ENCODE measurements around the gene PRR30.

Gene PRR30

DNA sequence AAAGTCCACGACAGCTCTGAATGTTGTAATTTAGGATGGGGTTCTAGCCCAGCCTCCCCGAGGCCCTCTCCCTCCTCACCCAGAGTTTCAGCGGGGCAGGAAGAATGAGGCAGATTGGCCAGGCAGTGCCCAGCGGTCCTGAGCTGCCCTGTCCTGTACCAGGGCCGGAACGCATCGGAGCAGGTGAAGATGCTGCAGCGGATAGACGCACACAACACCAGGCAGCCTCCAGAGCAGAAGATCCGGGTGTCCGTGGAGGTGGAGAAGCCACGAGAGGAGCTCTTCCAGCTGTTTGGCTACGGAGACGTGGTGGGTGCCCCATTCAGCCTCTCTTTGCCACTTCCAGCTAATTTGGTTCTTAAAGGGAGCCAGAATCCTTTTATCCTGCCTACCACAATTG, 41.9 kb downstream of the PRR30 start:
- DNase-seq (ENCODE audit: low read depth in 2 of 2): no peak

DNA sequence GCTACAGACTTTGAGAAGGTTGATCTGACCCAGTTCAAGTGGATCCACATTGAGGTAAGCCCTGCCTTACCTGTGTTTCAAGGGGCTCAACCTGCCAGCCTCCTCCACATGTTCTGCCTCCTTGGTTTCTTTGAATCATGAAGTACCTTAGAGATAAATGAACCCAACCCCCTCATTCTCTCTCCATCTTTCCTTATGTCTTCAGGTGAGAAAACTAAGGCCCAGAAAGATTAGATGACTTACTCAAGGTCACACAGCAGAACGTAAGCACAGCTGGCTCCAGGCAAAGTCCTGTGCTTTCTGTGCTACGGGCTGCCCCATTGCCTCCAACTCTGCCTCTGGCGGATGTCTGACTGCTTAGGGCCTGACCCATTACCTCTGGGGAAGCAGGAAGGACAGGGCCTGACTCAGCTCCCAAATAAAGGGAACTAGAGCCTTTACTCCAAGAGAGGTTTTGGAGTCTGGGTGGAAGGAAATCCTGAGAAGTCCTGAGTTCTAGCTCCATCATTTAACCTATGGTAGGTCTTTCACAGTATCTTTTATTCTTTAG, 42.4 kb downstream of the PRR30 start:
- DNase-seq (ENCODE audit: low read depth in 2 of 2): no peak

- DNase-seq (ENCODE audit: low read depth in 2 of 2): no peak
Measured at GRCh38 chr2:27095745-27096651, 43.2 kb downstream of the PRR30 start.

GRCh38 chr2:27095427-27095744, 43.8 kb downstream of the PRR30 start:
- DNase-seq (ENCODE audit: low read depth in 2 of 2): no peak

DNA sequence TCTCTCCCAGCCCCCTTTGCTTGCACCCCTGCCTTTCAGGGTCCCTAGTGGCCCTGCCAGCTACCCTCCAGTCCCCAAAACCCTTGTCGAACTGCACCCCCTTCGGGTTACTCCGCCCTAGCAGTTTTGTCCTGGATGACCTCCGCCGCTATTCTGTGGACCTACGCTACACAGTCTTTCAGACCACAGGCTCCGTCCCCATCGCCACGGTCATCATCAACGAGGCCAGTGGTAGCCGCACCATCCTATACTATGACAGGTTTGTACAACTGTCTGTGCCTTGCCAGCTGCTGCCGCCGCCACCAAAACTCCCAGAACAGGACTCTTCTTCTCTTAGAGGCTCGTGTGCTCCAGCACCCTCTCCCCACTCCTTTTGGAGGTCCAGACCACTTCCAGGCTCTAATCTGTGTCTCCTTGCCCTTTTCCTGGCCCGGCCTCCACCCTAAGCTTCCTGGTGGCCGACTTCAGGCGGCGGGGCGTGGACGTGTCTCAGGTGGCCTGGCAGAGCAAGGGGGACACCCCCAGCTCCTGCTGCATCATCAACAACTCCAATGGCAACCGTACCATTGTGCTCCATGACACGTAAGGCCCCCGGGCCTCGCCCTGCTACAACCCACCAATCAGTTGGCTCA, 44.7 kb downstream of the PRR30 start:
- DNase-seq (ENCODE audit: low read depth in 2 of 2): no peak

DNA sequence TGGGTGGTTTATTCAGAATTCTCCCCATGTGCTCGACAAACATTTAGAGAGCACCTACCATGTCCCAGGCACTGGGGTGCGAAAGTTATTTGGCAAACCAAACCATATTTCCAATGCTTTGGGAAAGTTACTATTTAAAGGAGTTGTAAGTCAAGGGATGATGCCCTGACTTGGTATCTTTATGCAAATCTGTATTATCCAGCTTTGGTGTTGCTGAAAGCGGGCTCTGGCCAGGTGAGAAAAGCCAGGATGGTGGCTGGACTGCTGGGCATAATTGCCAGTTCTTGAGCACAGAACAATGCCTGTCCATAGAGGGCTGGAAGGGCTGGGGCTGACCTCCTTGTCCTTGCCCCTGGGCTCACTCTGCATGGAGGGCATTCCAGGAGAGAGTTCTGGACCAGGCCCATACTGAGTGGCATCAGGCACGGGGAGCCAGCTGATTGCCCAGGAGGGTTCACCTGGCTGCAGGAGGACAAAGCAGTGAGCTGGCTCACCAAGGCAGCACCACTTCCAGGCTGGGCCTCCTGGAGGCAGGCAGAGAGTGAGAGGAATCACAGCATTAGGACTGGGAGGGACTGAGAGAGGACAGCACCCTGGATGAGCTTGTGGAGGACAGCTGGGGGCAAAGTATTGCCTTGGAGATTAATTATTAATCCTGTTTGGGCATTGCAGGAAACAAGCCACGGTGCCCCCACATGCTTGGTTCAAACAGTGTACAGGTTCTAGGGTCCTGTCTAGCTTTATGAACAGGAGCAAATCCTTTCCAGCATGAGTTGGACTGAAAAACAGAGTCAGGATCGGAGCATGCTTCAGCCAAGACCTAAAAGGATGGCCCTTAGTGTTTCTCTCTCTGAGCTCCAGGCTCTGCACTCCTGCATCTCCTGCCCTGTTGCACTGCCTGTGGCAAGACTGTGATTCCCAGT, 45.5 kb downstream of the PRR30 start:
- no peak for DNase-seq (ENCODE audit: low read depth in 2 of 2)

DNA sequence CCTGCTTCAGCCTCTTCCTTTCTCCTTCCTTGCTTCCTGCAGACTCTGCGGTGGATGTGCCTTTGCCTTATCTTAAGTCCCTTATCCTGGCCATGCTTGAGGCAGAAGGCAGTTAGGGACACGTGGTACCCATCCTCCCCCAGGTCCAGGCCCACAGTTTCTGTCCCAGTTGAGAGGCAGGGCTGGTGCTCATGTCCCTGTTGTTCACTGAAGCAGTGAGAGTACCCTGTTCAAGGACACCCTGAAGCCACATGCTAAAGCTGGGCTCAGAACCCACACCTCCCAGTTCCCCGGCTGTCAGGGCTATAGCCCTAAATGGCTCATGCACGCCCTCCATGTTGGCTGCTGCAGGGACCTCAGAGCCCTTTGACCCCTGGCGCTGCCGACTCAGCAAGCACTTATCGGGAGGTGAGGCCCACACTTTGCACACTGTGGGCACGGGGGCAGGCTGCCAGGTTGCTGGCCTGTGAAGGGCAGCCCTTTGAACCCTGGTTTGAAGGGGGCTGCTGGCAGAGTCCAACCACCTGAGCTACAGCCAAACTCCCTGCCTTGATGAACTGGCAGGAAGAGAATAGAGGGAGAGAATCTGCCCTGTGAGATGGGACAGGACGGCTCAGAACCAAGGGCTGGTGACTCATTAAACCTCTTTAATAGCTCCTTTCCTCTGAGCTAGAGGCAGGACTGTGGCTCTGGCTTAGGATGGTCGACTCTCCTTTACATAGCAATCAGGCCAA, 46.3 kb downstream of the PRR30 start:
- DNase-seq (ENCODE audit: low read depth in 2 of 2): no peak

DNA sequence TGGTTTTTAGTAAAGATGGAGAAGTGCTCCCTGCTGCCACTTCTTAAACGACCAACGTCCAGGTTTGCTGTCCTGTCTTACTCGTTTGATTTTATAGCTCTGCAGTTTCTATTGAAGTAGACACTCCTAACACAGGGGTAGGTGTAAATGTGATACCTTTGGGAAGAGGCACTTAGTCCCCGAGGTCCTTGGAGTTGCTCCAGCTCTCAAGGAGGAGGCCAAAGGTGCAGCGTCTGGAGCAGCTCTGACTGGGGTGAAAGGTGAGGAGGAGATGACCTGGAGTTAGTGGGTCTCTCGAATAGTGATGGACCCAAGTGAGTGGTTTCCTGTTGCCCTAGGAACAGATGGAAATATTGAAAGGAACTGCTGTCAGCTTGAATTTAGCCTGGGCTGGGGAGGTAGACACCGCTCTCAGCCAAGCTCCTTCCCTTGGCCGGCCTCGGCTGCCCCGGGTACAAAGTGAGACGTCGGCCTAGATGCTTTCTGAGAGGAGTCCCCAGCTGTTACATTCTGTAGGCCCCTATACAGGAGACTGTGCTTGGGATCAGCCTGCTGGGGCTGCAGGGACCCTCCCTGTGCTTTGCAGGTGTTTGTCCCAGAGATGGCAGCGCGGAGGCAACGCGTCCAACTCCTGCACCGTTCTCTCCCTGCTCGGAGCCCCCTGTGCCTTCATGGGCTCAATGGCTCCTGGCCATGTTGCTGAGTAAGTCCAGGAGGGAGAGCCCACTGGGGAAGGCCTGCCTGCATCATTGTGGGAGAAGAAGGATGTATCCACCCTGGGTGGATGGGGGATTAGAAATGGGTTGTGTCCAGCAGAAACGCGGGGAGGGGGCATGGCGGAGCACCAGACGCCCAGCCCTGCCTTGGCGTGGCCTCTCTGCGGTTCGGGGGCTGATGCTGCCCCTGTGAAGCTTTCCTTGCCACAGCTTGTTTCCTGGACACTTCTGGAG, 47.2 kb downstream of the PRR30 start:
- DNase-seq (ENCODE audit: low read depth in 2 of 2): no peak

GRCh38 chr2:27089111-27089954, 49.9 kb downstream of the PRR30 start:
- no peak for DNase-seq (ENCODE audit: low read depth in 2 of 2)

DNA sequence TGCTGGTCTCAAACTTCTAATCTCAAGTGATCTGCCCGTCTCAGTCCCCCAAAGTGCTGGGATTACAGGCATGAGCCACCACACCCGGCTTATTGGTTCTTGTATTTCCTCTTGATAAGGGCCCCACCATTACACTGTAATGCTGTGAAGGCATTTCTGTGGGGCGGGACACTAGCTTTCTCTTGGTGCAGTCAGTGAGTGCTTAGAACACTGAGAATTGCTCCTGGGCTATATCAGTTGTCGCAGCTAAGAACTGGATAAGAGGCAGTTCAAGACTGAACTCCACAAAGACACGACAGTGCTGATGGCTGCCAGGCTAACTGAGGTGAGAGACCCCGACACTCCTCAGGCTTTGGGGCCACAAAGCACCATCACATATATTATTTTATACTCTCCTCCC, 50.6 kb downstream of the PRR30 start:
- no peak for DNase-seq (ENCODE audit: low read depth in 2 of 2)

DNA sequence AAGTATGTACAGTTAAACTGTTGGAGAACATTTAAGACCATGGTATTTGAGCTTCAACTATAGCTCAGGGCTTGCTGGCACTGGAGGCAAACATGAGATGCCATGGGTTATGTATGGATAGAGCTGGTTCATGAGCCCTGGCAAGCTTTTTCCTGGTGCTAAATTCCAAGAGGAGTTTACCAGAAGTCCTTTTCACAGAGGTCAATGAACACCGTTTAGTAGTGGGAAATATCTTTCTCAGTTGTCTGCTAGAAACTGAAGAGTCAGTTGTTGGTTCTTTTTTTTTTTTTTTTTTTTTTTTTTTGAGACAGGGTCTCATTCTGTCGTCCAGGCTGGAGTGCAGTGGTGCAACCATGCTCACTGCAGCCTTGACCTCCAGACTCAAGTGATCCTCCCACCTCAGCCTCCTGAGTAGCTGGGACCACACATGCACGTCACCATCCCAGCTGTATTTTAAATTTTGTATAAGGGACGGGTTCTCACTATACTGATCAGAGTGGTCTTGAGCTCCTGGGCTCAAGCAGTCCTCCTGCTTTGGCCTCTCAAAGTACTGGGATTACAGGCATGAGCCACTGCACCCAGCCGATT, 51.3 kb downstream of the PRR30 start:
- no peak for DNase-seq (ENCODE audit: low read depth in 2 of 2)

Measured in activated CD8-positive, alpha-beta memory T cell treated with anti-CD3 and anti-CD28 coated beads for 4 hours (primary cell).